ENCODE results near the gene NAA80. TPM values are rescaled to one million over a fixed set of nuclear protein-coding genes. Genes with fewer than 3 reads are reported as not detected.
"Not testable (repeated sequence)": the region's sequence is repeated elsewhere in the genome, so short reads cannot be mapped to it uniquely, and the experiment has no call there.

The NAA80 gene
- total RNA-seq, 2 donors from 2014 or later, result 24.4 to 37.8 TPM

DNA sequence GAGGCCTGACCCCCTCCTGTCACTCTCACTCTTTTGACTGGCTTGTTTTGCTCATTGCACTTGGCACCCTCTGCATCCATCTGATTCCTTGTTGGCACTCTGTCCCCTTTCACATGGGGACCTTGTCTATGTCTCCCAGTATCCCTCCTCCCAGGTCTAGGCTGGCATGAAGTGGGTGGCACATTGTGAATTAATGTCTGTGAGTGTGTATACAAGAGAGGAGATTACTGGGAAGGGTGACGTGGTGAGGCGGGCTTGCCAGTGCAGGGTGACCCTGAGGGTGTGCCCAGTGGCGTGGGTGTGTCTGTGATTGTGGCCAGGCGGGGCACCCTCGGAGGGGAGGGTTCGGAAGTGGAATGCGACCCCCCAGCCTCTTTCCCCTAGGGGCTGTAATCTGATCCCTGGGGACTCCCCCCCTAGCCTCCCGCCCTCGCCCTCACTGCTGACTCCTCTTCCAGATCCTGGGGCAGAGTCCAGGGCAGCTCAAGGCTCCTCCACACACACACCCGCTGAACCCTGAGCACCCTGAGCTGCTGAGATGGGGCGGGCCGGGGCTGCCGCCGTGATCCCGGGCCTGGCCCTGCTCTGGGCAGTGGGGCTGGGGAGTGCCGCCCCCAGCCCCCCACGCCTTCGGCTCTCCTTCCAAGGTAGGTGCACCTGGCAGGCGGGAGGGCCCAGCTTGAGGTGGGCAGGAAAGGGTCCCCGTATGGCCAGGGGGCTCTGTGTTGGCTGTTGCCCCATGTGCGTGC, 30.3 kb downstream of the NAA80 start, which contains the start of gene SEMA3B:
TSS of gene SEMA3B (plus strand) at position 445 of the 749 bp plus-strand sequence. CDS start at position 539, 94 bp downstream.
- Mint-ChIP-seq H3K27ac (no peak within 1 kb of the TSS), H3K4me3 (no peak within 1 kb of the TSS), H3K4me1 (peaks cover 4% of the 10 kb centered on the region), H3K36me3 (ENCODE audit: low read depth) (no peaks in the 10 kb centered on the region), H3K27me3 (peaks cover 3% of the 10 kb centered on the region), H3K9me3 (no peaks in the 10 kb centered on the region)
- ATAC-seq (replicated peaks), result no peak

DNA sequence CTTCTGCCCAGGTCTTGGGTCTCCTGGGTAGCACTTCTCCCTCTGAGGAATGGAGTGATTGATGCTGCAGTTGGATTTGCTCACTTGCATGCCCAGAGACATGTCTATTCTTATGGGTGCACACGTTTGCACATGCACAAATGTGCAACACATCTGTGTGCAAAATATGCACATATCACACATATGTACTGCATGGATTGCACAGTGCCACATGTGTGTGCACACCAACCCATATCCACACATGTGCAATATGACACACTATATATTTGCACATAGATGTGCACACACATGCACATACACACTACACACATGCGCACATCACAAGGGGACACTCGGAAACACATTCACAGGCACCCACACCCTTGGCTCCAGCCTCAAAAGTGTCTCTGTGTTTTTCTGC, 30.9 kb downstream of the NAA80 start:
- no peak for ATAC-seq (replicated peaks)
- peaks cover 3% of the 10 kb centered on the region for H3K27me3 Mint-ChIP-seq
- no peak overlapping the region for H3K4me3 Mint-ChIP-seq
- peaks cover 4% of the 10 kb centered on the region for H3K4me1 Mint-ChIP-seq
- no peaks in the 10 kb centered on the region for H3K36me3 Mint-ChIP-seq (ENCODE audit: low read depth)
- H3K9me3 Mint-ChIP-seq, result no peaks in the 10 kb centered on the region
- no peak overlapping the region for H3K27ac Mint-ChIP-seq

DNA sequence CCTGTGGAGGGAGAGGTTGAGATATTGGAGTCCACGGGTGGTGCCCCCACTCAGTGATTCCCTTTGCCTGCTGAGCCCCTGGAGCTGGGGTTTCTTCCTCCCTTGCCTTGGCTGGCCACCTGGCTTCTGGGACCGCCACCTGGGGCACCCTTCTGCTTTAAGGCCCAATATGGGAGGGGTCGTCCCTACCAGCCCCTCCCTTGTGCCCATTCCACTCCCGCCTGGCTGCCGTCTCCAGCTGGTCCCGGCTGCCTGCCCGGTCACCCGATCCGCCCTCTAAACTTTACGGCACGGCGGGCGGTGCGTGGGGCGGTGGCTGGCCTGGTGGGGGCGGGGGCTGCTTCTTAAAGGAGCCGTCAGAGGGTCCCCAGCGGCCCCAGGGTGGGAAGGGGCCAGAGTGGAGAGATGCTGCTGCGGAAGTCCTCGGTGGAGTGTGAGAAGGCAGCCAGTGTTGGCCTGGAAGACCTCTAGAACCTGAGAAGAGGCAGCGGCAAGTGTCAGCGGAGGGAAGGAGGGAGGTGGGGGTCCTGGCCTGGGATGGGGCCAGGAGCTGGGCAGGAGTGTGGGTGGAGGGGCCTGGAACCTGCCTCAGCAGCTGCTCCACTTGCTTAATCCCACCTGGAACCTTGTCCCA, 31.8 kb downstream of the NAA80 start:
- no peak overlapping the region for H3K4me3 Mint-ChIP-seq
- no peaks in the 10 kb centered on the region for H3K9me3 Mint-ChIP-seq

DNA sequence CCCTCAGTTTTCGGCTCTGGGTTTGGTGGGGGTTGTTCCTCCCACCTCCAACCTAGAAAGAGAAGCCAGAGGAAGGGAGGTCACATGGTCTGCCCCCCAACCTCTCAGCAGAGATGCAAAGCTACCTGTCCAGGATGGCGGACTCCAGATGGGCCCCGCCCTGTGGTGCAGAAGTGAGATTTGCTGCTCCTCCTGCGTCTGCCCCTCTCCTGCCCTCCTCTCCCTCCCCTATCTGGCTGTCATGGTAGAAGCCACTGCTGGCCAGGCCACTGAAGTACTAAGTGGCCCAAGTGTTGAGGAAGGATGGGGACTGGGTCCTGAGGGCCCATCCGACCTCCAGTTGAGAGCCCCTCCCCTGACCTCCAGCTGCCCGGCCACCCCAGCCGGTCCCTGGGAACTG, 32.4 kb downstream of the NAA80 start:
- Mint-ChIP-seq H3K4me3 (no peak overlapping the region), H3K9me3 (no peaks in the 10 kb centered on the region), H3K36me3 (ENCODE audit: low read depth) (no peaks in the 10 kb centered on the region), H3K27me3 (no peaks in the 10 kb centered on the region), H3K4me1 (no peaks in the 10 kb centered on the region), H3K27ac (no peak overlapping the region)
- no peak for ATAC-seq (replicated peaks)

More for the DNA sequence above, 31.8 kb downstream of the NAA80 start:
- Mint-ChIP-seq H3K36me3 (ENCODE audit: low read depth) (no peaks in the 10 kb centered on the region), H3K27ac (no peak overlapping the region), H3K4me1 (no peaks in the 10 kb centered on the region), H3K27me3 (no peaks in the 10 kb centered on the region)
- ATAC-seq (replicated peaks), result no peak

DNA sequence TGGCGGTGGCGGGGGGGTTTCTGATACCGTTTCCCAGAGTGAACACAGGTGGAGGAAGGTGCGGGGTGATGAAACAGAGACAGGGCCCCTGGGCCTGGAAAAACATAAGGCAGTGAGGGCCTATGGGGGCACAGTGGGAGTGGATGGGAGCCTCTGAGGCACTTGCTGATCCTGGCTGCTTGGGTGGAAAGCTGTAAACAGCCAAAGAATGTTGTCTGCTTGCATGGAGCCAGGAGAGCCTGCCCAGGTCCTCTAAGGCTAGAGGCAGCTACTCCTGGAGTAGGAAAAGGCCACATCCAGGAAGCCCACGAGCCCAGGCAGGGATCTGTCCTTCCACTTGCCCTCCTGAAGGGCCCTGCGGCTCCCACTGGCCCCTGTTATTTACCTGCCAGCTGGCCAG, 33.2 kb downstream of the NAA80 start:
- H3K9me3 Mint-ChIP-seq, result no peaks in the 10 kb centered on the region
- H3K27ac Mint-ChIP-seq, result no peak overlapping the region
- no peaks in the 10 kb centered on the region for H3K36me3 Mint-ChIP-seq (ENCODE audit: low read depth)
- H3K4me1 Mint-ChIP-seq, result no peaks in the 10 kb centered on the region
- no peaks in the 10 kb centered on the region for H3K27me3 Mint-ChIP-seq
- H3K4me3 Mint-ChIP-seq, result no peak overlapping the region
- ATAC-seq (replicated peaks), result no peak

DNA sequence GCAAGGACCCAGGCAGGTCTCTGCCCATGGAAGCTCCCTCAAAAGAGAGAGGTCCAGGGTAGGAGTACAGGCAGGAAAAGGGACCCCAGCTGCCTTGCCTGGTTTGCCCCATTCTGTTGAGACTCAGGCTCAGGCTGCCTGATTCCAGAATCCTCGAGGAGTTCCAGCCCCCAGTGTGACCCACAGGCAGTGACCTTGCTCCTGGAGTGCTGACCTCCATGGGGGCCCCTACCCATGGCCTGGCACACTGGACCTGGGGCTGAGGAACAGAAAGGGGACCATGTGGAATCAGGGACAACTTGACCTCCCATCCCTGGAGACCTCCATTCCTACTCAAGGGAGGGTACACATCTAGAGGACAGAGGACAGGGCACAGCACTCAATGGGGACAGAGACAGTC, 33.6 kb downstream of the NAA80 start:
- Mint-ChIP-seq H3K27ac (no peak overlapping the region), H3K27me3 (no peaks in the 10 kb centered on the region), H3K4me3 (no peak overlapping the region), H3K4me1 (no peaks in the 10 kb centered on the region), H3K9me3 (no peaks in the 10 kb centered on the region), H3K36me3 (ENCODE audit: low read depth) (no peaks in the 10 kb centered on the region)
- no peak for ATAC-seq (replicated peaks)

DNA sequence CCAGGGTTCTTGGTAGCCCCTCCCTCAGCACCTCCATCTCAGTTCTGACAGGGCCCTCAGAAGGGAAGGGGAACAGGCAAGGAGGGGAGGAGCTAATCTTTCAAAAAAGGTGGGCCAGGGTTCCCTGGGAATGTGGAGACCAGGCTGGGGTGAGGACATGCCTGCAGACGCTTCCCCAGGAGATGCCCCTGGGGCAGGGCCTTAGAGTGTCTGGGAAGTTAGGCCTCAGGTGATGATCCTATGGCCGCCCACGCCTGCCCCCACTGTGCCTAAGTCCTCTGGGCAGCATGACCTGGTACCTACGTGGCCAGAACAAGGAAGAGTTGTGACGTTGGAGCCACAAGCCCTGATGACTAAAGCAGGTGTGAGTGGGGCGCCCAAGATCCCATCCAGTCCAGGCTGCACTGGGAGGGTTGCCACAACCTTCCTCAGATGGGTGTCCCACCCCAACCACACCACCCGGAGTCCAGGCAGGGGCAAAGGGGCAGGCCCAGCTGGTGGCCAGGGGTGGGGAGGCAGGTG, 34.2 kb downstream of the NAA80 start:
- Mint-ChIP-seq H3K4me3 (no peak overlapping the region), H3K27me3 (no peaks in the 10 kb centered on the region), H3K36me3 (ENCODE audit: low read depth) (no peaks in the 10 kb centered on the region), H3K4me1 (no peaks in the 10 kb centered on the region), H3K27ac (no peak overlapping the region), H3K9me3 (no peaks in the 10 kb centered on the region)
- no peak for ATAC-seq (replicated peaks)

DNA sequence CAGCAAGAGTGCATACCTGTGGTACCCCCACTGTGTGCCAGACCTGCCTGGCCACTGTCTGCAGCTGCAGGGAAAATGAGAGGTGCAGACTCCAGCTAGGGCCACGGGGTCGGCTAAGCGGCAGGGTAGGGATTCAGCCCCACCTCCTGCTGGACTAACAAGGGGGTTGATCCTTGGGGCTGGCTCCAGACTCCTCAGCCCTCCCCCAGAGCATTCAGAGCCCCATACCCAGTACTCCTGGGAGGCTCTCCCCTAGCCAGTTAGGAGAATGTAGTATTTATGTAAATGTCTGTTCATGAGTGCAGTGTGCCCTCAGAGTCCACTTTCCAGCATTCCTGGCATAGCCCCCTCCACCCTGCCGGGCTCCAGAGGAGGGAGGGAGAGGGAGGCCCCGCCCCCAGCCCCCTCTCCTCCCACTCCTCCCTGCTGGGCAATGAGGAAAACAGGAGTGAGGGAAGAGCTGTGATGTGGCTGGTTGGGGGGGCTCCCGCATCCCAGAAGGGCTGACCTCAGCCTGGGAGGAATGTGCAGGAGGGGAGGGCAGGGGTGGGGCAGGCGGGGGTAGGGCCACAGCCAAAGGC, 34.7 kb downstream of the NAA80 start:
- Mint-ChIP-seq H3K27ac (no peak overlapping the region), H3K27me3 (no peaks in the 10 kb centered on the region), H3K9me3 (no peaks in the 10 kb centered on the region)

DNA sequence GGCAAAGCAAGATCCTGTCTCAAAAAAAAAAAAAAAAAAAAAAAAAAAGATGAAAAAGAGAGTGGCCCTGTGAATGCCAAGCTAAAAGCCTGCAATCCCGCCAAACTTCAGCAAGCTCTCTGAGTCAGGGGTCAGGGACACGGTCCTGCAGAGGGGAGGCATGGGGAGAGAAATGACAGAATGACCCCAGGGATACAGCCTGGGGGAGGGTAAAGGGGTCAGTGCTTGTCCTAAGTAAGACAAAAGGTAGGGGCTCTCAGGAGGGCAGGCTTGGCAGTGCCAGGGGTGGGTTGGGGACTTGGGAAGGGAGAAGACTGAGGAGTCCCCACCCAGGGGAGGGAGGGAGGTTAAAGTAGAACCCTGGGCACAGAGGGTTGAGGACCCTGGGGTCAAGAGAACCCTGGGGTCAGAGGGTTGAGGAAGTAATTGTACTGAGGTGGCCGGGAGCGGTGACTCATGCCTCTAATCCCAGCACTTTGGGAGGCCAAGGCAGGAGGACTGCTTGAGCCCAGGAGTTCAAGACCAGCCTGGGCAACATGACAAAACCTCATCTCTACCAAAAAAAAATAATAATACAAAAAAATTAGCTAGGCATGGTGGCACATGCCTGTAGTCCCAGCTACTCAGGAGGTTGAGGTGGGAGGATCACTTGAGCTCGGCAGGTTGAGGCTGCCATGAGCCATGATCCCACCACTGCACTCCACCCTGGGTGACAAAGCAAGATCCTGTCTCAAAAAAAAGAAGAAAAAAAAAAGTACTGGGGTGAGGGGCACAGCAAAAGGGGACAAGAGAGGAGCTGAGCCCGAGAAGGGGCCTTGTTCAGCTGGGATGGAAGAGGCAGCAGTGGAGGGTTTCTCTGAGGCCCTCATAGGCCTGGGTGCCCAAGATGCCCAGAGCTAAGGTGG, 35.5 kb downstream of the NAA80 start:
- H3K27me3 Mint-ChIP-seq, result no peaks in the 10 kb centered on the region
- H3K9me3 Mint-ChIP-seq, result no peaks in the 10 kb centered on the region
- peaks cover 12% of the 10 kb centered on the region for H3K36me3 Mint-ChIP-seq (ENCODE audit: low read depth)
- H3K27ac Mint-ChIP-seq, result no peak overlapping the region
- H3K4me3 Mint-ChIP-seq, result no peak overlapping the region
- no peak for ATAC-seq (replicated peaks)
- H3K4me1 Mint-ChIP-seq, result no peaks in the 10 kb centered on the region

More for the DNA sequence above, 34.7 kb downstream of the NAA80 start:
- no peak for ATAC-seq (replicated peaks)
- no peaks in the 10 kb centered on the region for H3K4me1 Mint-ChIP-seq
- H3K4me3 Mint-ChIP-seq, result no peak overlapping the region
- H3K36me3 Mint-ChIP-seq (ENCODE audit: low read depth), result peaks cover 5% of the 10 kb centered on the region

DNA sequence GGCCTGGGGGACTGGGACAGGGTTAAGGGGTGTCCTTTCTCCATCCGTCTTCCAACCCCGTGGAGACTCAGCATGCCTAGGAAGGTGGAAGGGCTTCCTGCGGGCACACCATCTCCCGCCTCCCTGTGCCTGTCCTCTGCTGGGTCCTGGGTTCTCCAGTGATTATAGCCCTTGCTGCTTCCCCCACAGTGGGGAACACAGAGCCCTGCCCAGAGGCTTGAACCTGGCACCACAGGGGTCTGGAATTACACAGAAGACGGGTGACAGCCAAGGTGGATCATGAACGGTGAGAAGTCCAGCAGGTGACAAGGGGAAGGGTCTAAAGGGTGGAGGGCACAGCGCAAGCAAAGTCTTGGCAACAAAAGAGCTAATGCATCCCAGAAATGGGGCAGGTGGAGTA, 36.4 kb downstream of the NAA80 start:
- no peak for ATAC-seq (replicated peaks)
- no peaks in the 10 kb centered on the region for H3K27me3 Mint-ChIP-seq
- H3K4me3 Mint-ChIP-seq, result no peak overlapping the region
- no peaks in the 10 kb centered on the region for H3K4me1 Mint-ChIP-seq
- no peaks in the 10 kb centered on the region for H3K9me3 Mint-ChIP-seq
- no peak overlapping the region for H3K27ac Mint-ChIP-seq
- peaks cover 22% of the 10 kb centered on the region for H3K36me3 Mint-ChIP-seq (ENCODE audit: low read depth)

DNA sequence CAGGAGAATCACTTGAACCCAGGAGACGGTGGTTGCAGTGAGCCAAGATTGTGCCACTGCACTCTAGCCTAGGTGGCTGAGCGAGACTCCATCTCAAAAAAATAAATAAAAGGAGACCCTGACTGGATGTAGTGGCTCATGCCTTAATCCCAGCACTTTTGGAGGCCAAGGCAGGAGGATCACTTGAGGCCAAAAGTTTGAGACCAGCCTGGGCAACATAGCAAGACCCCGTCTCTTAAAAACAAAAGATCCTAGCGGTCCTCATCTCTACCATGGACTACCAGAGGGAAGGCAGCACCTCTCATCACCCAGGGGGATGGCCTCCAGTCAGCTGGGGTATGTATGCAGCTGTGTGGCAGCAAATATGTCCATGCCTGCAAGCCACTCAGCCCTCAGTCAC, 37.0 kb downstream of the NAA80 start:
- ATAC-seq (replicated peaks); H3K27me3 Mint-ChIP-seq; H3K9me3 Mint-ChIP-seq; H3K4me3 Mint-ChIP-seq; H3K27ac Mint-ChIP-seq; H3K4me1 Mint-ChIP-seq: not testable (repeated sequence)
- peaks cover 28% of the 10 kb centered on the region for H3K36me3 Mint-ChIP-seq (ENCODE audit: low read depth)

DNA sequence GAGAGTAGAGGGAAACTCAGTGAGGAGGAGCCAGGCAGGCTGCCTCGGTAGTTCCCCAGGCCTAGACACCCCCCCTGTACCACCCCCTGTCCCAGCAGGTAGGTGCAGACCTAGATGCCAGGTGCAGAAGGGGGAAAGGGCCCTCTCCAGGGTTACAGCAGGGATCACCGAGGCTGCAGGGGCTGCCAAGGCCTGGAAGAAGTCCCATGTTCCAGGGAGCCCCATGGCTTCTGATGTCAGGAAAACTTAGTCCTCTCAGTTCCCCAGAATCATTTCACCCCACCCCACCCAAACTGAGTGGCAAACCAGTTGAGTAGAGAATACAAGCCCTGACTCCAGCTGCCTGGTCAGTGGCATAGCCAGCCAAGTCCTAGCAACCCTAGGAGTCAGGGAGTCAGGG, 37.7 kb downstream of the NAA80 start:
- Mint-ChIP-seq H3K27me3 (no peaks in the 10 kb centered on the region), H3K4me3 (no peak overlapping the region), H3K27ac (no peak overlapping the region), H3K9me3 (no peaks in the 10 kb centered on the region), H3K4me1 (no peaks in the 10 kb centered on the region), H3K36me3 (ENCODE audit: low read depth) (peaks cover 35% of the 10 kb centered on the region)
- ATAC-seq (replicated peaks), result no peak

DNA sequence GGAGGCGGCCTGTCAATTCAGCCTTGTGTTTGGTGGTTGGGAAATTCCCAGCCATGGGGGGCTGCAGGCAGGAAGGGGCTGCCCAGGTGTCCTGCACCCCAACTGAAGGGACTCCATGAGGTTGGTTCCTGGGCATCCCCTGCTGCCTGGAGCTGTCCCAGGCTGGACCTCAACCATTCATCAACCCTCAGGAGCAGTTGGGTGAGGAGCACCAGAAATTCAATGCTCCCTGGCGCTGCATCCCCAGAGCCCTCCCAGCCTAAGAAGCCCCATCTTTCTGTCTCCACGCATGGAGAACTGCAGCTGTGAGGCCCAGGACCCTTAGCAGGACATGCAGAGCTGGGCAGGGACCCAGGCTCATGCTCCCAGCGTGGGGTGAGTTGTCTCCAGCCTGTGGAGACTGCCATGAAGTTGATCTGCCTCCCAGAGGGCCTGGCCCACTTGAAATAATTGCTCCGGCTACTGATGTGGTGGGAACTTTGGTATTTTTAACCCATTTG, 38.2 kb downstream of the NAA80 start:
- ATAC-seq (replicated peaks), result no peak
- Mint-ChIP-seq H3K9me3 (no peaks in the 10 kb centered on the region), H3K36me3 (ENCODE audit: low read depth) (peaks cover 40% of the 10 kb centered on the region), H3K4me3 (peak overlapping the region; percentile 68), H3K4me1 (no peaks in the 10 kb centered on the region), H3K27ac (no peak overlapping the region), H3K27me3 (no peaks in the 10 kb centered on the region)

Measured in activated T-helper 17 cell treated with anti-CD3 and anti-CD28 coated beads, Interleukin-2, amount 50 U/mL, for 72 hours (primary cell).